ENCODE results near the gene MMGT1.

- TF ChIP-seq CTCF (IDR thresholded peaks at IDR 0.05; ENCODE audit: low read length) (no peak), EZH2 (optimal IDR thresholded peaks at IDR 0.05; ENCODE audit: low read depth, low read length) (no peak)
These were observed 43.1 kb upstream of the MMGT1 start for GRCh38 chrX:136016881-136017280.
